SK-N-MC (cell line): ENCODE results near the gene ATP1A1.

ENCODE experiments used
- DNase-seq: peaks from one replicate; pipeline ENCODE4 v3.0.0-alpha.2; 2011; ENCODE audit warnings: low read depth, low spot score
- H3K27ac ChIP-seq: fragments of 200-600 bp; sonication (generic); 2 replicates; pipeline ENCODE4 v1.5.1; 2016; ENCODE audit warnings: mixed run types
- H3K36me3 ChIP-seq: fragments of 200-600 bp; sonication (generic); 2 replicates; pipeline ENCODE4 v1.6.1; 2017; ENCODE audit warnings: antibody characterized with exemption, low read length, mixed read lengths; ENCODE audit not compliant: insufficient read depth
- H3K4me3 ChIP-seq: fragments of 200-600 bp; sonication (generic); 2 replicates; pipeline ENCODE4 v1.5.1; 2016
- H3K9ac ChIP-seq: fragments of 200-600 bp; sonication (generic); 2 replicates; pipeline ENCODE4 v1.8.0; 2017; ENCODE audit warnings: mixed run types, mixed read lengths; ENCODE audit not compliant: insufficient read length
- H3K9me3 ChIP-seq: fragments of 200-600 bp; sonication (generic); 2 replicates; pipeline ENCODE4 v1.6.1; 2017; ENCODE audit warnings: low read depth, mild to moderate bottlenecking, antibody characterized with exemption, low read length, moderate library complexity, mixed read lengths
- EZH2 ChIP-seq: fragments of 200-600 bp; sonication (generic); IDR thresholded peaks from one replicate; pipeline ENCODE4 v1.6.1; 2017; ENCODE audit warnings: antibody characterized with exemption
- FOXP2 ChIP-seq: optimal IDR thresholded peaks from 2 replicates; pipeline ENCODE3; 2011; ENCODE audit warnings: mild to moderate bottlenecking, moderate library complexity; ENCODE audit not compliant: insufficient read depth; ENCODE audit errors: extremely low read length, control extremely low read depth
- POLR2AphosphoS5 ChIP-seq: IDR thresholded peaks from 2 replicates; pipeline ENCODE4 v1.6.1; 2012; ENCODE audit warnings: mild to moderate bottlenecking, low read depth, low read length, borderline replicate concordance

Gene ATP1A1

DNA sequence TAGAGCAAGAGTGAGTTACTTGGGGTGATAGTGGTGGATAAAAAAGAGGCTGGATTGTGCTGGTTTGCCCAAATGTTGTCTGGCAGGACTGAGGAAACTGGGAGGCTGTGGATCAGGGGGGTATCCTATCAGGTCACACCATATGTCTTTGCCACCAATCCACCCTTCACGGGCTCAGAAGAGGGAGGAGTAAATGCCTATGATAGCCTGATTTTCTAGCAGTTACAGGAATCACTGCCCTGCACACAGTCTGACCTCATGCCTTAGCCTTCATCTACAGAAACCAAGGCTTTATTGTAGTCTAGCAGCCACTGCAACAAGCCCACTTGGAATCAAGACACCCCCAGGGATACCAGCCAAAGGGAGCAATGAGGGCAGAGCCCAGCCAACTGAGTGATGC lies 51.8 kb downstream of the ATP1A1 start:
- Histone ChIP-seq H3K4me3 (no peak overlapping the region), H3K27ac (no peak overlapping the region), H3K36me3 (no peaks in the 10 kb centered on the region), H3K9ac (no peak overlapping the region), H3K9me3 (no peaks in the 10 kb centered on the region)
- no peak for DNase-seq
- TF ChIP-seq FOXP2 = no peak
- no peak for TF ChIP-seq EZH2
- TF ChIP-seq POLR2AphosphoS5 = no peak

DNA sequence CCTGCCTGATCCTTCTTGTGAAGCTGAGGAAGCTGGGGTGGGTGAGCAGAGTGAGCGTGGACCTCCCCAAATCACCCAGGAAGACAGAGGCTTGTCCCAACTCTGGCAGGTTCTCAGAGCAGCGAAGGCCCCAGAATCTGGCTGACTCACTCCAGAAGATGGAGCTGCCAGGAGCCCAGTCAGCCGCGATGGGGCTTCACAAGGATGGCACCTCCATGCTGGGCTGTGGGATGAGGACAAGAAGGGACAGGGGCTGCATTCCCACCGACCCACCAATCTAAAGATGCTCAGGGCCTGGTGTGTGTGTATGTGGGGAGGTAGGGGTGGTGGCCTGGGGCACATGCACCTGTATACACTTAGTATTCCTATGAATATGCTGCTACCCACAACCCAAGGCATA lies 52.9 kb downstream of the ATP1A1 start:
- no peaks in the 10 kb centered on the region for H3K36me3 ChIP-seq
- no peak for DNase-seq
- no peaks in the 10 kb centered on the region for H3K9me3 ChIP-seq
- no peak for TF ChIP-seq EZH2
- no peak for TF ChIP-seq POLR2AphosphoS5
- no peak for TF ChIP-seq FOXP2
- H3K9ac ChIP-seq = no peak overlapping the region
- no peak overlapping the region for H3K4me3 ChIP-seq
- H3K27ac ChIP-seq = no peak overlapping the region

DNA sequence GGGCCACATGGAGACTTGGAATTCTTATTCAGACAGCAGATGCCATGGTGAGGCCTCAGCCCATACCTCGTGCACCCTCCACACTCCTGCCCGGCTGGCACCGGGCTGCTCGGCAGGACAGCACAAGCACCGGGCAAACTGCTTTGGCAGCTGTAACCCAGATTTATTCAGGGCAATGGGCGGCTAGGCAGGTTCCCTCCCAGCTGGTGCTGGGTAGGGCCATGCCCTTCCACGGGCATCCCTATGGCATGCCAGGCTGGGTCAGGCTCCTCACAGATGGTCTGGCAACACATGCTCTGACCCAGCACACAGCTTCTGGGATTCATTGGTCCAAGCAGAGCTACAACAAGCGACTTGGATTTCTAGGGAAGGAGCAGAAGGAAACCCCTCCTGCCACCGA lies 53.4 kb downstream of the ATP1A1 start:
- DNase-seq = no peak
- Histone ChIP-seq H3K36me3 (no peaks in the 10 kb centered on the region), H3K9me3 (no peaks in the 10 kb centered on the region), H3K4me3 (no peak overlapping the region), H3K9ac (no peak overlapping the region), H3K27ac (no peak overlapping the region)
- TF ChIP-seq POLR2AphosphoS5 = no peak
- no peak for TF ChIP-seq EZH2
- TF ChIP-seq FOXP2 = no peak

DNA sequence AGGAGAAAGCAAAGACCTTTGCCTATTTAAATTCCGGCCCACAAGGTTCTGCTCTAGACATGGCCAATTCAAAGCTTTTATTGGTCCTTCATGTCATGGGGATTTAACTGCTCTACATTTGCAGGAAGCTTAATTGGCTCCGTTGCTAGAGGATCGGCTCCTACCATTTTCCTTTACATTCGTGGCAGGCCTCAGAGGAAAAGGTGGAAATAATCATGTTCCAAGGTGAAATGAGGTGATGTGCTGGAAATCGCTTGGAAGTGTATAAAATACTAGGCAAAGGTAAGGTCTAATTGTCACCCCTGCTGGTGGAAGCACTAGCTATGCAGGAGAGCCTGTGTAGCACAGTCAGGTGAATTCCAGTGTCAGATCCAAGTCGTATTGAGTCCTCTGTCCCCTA lies 55.5 kb downstream of the ATP1A1 start:
- no peak for DNase-seq
- TF ChIP-seq FOXP2 (no peak), POLR2AphosphoS5 (no peak), EZH2 (no peak)

DNA sequence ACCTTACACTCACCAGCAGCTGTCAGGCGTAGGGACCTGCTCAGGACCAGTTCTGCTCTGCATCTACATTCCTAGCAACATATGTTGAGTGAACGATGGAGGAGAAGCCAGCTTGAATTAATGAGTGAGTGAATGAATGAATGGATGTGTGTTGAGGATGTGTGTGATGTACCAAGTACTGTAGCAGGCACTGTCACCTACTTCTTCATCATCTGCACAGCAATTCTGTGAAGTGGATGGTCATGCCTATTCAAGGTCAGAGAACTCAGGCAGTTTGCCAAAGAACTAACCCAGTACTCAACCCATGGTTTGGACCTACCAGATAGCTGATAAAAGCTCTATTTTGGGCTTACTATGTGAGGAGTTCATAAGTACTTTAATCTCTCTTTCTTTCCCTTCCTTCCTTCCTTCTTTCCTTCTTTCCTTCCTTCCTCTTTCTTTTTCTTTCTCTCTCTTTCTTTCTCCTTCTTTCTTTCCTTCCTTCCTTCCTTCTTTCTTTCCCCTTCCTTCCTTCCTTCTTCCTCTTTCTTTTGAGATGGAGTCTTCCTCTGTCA lies 56.9 kb downstream of the ATP1A1 start:
- DNase-seq = no peak
- H3K4me3 ChIP-seq = no peak overlapping the region
- no peaks in the 10 kb centered on the region for H3K36me3 ChIP-seq
- H3K9ac ChIP-seq = no peak overlapping the region
- H3K9me3 ChIP-seq = no peaks in the 10 kb centered on the region
- H3K27ac ChIP-seq = no peak overlapping the region
- no peak for TF ChIP-seq POLR2AphosphoS5
- no peak for TF ChIP-seq FOXP2
- no peak for TF ChIP-seq EZH2

More for the DNA sequence above, 55.5 kb downstream of the ATP1A1 start:
- Histone ChIP-seq H3K9me3 (no peaks in the 10 kb centered on the region), H3K27ac (no peak overlapping the region), H3K4me3 (no peak overlapping the region), H3K9ac (no peak overlapping the region), H3K36me3 (no peaks in the 10 kb centered on the region)

DNA sequence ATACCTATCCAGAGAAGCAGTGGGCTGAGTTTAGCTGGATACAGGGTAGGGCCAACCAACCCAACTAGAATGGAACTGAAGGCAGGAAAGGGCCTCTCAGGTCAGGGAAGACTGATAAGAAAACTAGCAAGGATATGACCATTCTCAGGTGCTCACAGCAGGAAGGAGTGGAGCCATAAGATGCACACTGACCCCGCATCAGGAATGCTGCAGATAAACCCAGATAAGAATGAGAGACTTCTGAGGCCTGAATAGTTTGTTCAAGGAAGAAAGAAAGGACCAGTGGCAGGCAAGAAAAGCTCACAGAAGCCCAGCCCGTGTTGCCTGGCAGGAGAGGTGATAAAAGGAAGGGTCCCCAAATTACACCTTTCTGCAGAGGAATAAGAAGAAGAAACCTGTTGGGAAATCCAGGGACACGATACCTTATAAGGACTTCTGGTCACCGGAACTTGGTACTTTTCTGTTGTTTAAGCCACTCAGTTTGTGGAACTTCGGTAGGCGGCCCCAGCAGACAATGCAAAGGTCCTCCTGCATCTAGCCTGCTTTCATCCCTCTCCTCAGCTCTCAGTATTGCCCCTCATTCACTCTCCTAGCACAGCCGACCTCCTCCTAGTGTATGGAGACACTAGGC lies 58.9 kb downstream of the ATP1A1 start:
- Histone ChIP-seq H3K27ac (no peak overlapping the region), H3K9me3 (no peaks in the 10 kb centered on the region), H3K9ac (no peak overlapping the region), H3K36me3 (no peaks in the 10 kb centered on the region), H3K4me3 (no peak overlapping the region)
- TF ChIP-seq POLR2AphosphoS5 (no peak), FOXP2 (no peak), EZH2 (no peak)
- no peak for DNase-seq

DNA sequence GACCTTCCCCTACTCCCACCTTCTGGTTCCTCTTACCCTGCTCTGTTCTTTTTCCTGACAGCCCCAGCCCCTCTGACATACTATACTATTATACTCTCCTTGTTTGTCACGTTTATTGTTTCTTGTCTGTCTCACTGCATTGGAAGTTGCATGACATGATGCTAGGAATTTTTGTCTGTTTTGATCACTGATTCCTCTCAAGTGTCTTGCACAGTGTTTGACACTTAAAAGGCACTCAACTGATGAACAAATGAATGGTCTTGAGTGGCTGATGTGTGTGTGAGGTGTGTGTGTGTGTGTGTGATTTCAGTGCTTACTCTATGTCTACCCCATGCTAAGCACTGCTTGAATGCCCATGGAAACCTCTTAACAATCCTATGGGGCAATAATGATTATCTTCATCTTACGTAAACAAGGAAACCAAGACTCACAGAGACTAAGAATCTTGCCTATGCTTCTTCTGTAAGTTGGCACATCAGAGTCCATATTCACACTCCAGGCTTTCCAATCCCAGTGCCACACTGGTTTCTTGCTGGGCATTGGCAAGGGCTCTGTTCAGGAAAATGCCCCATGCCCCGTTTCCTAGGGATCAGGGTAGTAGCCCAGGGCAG lies 59.7 kb downstream of the ATP1A1 start:
- Histone ChIP-seq H3K4me3 (no peak overlapping the region), H3K27ac (no peak overlapping the region), H3K9me3 (no peaks in the 10 kb centered on the region), H3K36me3 (no peaks in the 10 kb centered on the region), H3K9ac (no peak overlapping the region)
- TF ChIP-seq POLR2AphosphoS5 (no peak), FOXP2 (no peak), EZH2 (no peak)
- DNase-seq = no peak

DNA sequence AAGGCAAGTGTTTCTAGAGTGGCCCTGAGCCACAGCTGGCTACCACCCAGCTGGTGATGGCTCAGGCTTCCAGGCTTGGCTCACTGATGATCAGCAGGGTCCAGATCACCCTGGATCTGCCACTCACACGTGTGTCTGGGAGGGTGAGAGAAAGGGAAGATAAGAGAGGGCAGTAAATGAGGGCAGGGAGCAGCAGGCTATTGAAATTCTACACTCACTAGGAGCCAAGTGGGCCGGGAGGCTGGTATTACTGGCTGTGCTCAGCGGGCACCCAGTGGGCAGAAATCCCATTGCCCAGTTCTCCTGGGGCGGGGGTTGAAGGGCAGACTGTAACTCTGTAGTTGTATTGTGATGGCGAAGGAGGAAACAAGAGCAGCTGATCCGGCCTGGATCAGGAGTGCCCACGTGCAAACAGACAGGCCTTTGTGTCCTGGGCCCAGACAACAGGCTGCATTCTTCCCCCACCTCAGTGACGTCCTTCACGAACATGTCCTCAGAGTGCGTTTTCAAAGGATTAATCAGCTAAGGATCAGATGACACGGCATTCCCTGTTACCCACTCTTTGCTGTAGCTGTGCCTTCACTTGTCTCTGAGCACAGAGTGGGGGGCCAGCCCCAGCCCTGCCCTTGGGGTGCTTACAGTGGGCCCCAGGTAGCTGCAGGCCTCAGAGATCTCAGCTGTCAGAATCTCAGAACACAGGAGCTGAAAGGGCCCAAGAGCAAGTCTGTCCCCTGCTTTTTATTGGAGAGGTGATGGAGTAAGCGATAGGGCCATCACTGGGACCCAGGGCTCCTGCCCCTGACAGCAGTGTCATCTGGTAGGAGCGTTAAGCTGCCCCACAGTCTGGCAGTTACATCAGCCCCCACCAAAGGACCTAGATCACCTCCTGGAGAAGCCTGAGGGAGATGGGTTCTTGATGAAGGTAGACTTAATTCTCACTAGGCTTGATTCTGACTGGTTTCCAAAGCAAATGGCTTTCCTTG lies 60.5 kb downstream of the ATP1A1 start:
- Histone ChIP-seq H3K36me3 (no peaks in the 10 kb centered on the region), H3K9ac (no peak overlapping the region), H3K4me3 (no peak overlapping the region), H3K27ac (no peak overlapping the region), H3K9me3 (no peaks in the 10 kb centered on the region)
- no peak for DNase-seq
- TF ChIP-seq FOXP2 (no peak), POLR2AphosphoS5 (no peak), EZH2 (no peak)
